GM19238 (cell line): ENCODE results near the gene CASP6.
"Not testable (repeated sequence)": the region's sequence is repeated elsewhere in the genome, so short reads cannot be mapped to it uniquely, and the experiment has no call there.

Source experiments
- DNase-seq: peaks from one replicate; pipeline ENCODE4 v3.0.0; 2011; ENCODE audit warnings: low spot score; ENCODE audit not compliant: insufficient read length

The CASP6 gene

DNA sequence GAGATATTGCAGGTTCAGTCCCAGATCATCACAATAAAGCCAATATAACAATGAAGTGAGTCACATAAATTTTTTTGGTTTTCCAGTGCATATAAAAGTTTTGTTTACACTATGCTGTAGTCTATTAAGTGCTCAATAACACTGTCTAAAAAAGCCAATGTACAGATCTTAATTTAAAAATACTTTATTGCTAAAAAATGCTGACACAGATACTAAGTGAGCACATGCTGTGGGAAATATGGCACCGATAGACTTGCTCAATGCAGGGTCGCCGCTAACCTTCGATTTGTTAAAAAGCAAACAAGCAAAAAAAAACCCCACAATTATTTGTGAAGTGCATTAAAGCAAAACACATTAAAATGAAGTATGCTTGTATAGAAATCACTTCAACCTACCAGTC is 16.4 kb upstream of the CASP6 start:
- no peak for DNase-seq

DNA sequence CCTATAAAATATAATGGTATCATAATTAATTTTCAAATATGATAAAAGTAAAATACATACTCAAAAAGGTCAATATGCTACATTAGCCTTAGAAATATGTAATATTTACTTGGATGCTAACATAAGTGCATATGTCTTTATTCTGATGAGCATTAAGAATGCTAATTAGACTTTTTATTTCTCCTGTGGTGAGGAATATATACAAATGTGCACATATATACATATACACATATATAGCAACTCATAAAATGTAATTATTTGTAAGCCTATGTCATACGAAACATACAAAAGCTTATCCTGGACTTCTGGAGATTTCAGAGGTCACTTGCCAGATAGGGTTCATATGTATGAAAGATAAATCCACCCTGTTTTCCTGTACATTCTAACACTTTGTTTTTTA is 15.5 kb upstream of the CASP6 start:
- DNase-seq, result no peak

DNA sequence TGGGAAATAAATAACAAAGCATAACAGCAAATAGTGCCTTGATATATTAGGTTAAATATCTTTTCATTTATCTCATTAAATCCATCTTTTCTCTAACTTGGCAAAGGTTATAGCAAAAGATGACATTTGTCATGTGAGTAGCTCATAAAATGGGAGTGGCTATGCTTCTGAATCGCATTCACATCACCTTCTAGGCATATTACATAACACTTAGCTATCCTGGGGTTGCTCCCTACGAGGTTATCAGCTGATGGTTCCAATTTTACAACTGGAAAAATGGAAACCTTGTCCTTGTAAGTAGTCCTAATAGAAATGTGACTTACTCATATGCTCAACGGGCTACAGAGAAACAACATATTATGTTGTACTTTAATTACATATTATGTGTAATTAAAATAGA is 10.3 kb upstream of the CASP6 start:
- DNase-seq, result no peak

DNA sequence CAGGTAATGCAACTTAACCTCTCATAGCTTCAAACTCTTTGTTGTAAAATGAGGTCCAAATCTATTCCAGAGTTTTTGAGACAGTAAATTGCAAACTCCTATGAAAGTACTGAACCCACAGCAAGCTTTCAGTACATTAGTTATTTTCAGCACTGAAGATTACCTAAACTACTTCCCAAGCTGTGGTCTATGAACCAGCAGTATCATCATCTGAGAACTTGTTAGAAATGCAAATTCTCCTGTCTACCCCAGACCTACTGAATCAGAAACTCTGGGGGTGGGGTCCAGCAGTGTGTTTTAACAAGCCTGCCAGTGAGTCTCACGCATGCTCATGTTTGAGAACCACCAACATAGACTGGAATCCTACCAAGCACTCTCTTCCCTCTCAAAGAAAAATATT is 5.7 kb upstream of the CASP6 start:
- DNase-seq, result no peak

DNA sequence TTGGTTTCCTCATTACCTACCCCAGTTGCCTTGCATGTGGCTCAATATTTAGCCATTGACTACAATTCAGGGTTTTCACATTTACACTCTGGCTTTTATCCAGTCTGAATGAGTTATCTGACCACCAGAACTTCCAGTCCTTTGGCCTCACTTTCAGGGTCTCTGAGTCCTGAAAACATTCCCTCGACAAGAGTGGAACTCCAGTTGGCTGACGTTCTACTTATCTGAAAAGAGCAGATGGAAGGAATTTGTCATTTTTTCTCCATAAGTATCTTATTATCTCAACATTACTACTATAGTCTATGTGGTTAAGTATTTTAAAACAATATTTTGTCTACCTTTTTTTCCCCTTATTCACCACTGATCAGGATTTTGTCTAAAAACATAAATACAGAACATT is 5.2 kb upstream of the CASP6 start:
- DNase-seq, result no peak

DNA sequence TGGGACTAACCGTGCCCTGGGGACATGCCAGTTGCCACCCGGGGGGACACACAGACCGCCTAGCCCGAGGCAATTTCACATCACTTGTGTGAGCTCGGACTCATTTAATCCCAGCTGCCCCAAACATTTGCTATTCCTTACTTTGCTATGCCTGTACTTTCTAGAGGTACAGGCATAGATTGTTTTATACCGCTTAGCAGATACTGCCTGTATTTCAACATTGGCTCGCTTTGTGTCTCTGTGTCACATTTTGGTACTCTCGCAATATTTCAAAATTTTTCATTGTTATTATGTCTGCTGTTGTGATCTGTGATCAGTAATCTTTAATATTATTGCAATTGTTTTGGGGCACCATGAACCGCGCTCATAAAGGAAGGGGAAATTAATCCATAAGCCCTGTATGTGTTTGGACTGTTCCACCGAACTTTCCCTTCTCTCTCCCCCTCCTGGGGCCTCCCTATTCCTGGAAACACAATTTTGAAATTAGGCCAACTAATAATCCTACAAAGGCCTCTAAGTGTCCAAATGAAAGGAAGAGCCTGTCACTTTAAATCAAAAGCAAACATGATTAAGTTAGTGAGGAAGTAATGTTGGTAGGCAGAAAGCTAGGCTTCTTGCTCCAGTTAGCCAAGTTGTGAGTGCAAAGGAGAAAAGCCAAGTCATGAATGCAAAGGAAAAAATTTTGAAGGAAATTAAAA is 568 bp upstream of the CASP6 start:
- DNase-seq, result no peak

DNA sequence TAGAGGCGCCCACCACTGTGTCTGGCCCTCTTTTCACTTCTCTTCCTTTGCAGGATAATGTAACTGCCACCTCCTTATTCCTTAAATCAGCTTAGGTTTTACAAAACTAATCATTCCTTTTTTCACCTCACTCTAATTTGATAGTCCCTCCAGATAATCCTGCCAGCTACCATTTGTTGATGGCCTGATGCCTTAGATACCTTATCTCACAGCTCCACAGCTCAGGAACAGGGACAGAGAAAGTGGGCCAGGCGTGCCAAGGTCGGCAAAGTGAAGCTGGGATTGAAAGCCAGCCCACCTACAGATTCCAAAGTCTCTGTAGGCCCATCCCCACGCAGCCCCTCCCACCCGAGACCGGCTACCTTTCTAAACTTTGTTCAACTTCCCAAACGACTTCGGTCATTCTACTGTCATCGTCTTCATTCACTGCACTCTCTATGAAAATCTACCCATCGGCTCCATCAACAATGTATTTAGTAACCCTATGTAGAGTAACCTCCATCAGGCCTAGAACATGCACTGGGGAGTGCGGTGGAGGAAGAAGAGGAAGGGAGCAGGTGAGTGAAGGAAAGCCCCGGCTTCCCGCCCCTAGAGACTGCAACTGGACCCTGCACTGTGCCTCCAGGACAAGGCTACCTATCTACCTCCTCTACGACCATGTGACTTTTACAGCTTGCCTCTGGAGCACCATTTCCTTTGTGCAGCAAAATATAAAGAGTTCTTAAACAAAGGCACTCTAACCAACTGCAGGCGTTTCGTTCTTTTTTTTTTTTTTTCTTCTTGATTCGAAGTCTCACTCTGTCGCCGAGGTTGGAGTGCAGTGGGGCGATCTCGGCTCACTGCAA is 1.5 kb downstream of the CASP6 start:
- DNase-seq, result no peak

DNA sequence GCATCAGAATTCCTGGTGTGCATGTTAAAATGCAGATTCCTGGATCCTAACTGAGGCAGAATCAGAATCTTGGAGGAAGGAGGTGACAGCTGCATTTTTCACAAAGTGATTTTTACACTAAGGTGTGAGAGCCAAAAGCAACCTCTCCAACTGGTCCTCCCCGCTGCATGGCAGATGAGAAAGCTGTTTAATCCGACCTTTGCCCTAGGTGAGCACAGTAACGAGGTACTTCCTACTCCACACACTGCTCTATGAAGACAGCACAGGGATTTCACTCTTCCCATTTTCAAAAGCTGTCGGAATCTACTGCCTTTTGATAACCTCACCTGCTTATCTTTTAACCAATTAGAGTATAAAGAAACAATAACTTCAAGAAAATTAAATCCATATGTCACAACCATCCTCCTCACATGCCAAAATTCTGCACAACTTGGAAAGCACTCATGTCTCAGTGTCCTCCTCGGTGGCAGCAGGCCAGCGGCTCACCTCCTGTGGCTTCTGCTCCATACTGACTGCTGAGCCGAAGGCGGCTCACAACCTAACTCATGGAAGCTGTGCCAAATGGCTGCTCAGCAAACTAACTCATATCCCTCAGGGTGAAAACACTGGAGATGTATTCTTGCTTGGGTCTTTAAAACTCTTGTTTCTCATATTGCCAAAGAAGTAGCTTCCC is 3.6 kb downstream of the CASP6 start:
- DNase-seq, result no peak

DNA sequence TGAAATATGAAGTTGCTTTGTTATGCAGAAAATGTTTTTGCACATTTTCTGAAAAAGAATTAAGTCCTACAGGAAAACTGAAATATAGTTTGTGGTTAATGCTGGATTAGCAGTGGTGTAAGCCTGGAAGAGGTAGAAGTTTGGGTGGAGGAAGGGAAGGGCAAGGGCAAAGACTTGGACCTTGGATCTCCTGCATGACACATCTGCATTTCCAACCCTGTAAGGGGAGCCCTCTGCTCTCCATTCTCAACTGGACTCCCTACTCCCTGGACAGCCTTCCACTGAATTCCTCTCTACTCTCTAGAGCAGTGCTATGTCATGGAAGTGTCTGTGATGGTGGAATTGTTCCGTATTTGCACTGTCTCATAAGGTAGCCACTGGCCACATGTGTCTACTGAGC is 4.6 kb downstream of the CASP6 start:
- DNase-seq, result no peak

DNA sequence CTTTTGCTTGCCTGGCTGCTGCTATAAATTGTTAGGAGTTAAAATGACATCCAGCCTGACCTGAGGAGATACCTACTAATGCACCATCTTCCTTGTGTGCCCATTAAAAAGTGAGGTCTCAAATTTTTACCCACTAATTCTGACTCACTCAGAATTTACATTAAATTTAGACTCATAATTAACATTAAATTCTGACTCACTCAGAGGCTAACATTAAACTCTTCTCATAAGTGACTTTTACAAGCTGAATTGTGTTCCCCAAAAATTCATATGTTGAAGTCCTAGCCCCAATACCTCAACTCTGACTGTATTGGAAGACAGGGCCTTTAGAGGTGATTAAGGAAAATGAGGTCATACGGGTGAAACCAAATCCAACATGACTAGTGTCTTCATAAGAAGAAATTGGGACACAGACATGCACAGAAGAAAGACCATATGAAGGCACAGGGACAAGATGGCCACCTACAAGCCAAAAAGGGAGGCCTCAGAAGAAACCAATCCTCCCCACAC is 11.8 kb downstream of the CASP6 start:
- no peak for DNase-seq

DNA sequence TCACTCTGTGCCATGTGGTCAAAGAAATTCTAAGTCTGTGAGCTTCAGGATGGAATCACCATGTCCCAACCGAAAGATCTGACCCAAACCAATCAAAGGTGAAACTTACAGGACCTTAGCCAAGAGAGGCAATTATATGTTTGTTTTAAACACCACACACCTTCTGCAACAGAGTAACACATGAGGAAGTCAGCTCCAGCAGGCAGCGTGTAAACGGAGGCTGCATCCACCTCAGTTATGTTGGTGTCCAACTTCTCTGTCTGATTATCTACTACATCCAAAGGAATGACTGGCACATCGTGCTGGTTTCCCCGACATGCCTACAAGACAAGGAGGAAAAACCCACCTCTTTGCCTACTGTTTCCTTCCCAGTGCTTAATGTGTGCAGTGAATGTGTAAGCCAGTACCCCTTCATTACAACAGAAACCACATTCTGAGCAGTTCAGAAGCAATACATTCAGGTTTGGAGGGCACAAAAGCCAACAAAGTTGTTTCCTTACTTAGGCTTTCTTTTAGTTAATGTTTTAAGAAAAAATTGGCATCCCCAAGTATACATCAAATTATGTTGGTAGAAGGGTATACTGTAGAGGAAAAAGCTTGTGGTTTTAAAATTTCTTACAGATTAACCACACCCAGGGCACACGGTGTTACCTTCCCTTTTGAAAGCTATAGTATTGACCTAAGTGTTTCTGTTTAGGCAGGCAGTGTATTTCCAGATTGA is 12.4 kb downstream of the CASP6 start:
- no peak for DNase-seq

DNA sequence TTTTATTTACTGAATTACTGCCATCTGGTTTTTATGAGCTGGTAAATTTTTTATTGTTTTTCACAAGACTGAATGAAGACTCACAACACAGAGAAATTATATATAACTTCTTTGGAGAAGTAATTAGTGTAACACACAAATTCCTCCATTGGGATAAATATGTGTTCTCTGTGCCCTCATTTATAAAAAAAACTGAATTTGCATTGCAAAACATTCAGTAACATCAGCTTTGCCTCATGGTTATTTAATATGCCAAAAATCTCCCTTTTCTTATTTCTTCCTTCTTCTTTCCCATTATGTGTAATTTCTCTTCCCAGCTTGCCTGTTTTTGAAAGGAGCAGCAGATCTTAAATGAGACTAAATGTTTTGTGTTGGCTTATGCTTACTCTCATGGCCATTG is 18.5 kb downstream of the CASP6 start:
- no peak for DNase-seq

DNA sequence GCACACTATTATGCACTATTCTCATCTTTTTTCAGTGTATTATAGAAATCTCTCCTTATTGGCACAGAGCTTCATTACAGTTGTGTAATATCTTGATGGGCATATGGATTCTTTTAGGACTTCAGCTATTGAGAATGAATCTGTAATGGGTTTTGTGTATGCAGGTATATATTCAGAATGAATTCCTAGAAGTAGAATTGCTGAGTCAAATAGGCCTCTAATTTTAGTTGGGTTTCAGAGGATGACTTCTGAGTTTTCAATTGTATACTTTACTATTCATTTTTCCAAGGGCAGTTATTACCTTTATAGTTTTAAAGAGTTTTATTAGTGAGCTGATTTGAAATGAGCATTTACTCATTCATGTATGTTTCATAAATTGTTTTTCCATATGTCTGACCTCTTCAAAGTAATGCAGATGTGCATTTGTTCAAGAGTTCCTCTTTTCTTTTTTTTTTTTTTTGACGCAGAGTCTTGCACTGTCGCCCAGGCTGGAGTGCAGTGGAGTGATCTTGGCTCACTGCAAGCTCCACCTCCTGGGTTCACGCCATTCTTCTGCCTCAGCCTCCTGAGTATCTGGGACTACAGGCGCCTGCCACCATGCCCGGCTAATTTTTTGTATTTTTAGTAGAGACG is 19.5 kb downstream of the CASP6 start:
- DNase-seq, result no peak

DNA sequence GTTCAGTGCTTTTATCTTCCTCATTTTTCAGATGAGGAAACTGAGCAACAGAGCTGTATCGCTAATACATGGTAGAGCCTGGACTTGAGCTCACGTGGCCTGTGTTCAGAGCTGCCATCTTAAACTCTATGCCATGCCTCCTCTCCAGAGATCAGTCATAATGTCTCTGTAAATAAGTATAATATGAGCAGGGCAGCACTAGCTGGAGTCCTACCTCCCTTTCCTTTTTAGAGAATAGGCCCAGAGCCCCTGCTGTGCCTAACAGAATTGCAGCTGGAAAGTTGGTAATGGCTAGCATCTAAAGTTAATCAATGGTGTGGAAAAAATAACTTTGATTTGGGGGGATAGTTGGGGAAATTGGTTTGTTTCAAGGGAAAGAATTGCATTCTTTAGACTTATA is 20.4 kb downstream of the CASP6 start:
- no peak for DNase-seq

DNA sequence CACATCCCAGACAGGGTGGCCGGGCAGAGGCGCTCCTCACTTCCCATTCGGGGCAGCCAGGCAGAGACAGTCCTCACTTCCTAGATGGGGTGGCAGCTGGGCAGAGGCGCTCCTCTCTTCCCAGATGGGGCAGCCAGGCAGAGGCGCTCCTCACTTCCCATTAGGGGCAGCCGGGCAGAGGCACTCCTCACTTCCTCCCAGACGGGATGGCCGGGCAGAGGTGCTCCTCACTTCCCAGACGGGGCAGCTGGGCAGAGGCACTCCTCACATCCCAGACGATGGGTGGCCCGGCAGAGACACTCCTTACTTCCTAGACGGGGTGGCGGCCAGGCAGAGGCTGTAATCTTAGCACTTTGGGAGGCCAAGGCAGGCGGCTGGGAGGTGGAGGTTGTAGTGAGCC is 24.3 kb downstream of the CASP6 start:
- DNase-seq, result not testable (repeated sequence)

DNA sequence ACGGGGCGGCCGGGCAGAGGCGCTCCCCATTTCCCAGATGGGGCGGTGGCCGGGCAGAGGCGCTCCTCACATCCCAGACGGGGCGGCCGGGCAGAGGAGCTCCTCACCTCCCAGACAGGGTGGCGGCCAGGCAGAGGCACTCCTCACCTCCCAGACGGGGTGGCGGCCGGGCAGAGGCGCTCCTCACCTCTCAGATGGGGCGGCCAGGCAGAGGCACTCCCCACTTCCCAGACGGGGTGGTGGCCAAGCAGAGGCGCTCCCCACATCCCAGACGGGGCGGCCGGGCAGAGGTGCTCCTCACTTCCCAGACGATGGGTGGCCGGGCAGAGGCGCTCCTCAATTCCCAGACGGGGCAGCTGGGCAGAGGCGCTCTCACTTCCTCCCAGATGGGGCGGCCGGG is 24.8 kb downstream of the CASP6 start:
- DNase-seq, result not testable (repeated sequence)

DNA sequence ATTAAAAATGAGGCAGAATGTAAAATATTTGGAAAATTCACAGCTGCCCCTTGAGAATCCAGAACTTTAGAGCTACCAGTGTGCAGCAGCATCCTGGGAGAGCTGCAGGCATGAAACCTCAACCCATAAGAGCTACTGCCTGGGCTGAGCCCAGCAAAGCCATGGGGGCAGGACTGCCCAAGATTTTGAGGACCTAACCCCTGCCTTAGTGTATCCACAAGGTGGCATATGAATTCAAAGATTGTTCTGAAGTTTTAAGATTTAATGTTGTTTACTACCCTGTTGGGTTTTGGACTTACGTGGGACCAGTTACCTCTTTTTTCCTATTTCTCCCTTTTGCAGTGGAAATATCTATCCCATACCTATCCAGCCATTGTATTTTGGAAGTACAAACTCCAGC is 26.4 kb downstream of the CASP6 start:
- no peak for DNase-seq

DNA sequence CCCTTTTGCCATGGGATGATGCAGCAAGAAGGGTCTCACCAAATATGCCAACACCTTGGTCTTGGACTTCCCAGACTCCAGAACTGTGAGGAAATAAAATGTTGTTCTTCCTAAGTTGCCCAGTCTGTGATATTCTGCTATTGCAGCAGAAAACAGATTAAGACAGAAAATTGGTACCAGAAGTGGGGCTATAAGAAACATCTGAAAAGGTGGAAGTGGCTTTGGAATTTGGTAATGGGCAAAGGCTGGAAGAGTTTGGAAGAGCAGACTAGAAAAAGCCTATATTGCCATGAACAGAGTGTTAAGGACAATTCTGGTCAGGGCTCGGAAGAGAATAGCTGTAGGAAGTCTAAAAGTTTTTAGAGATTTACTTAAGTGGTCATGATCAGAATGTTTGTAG is 27.4 kb downstream of the CASP6 start:
- no peak for DNase-seq

DNA sequence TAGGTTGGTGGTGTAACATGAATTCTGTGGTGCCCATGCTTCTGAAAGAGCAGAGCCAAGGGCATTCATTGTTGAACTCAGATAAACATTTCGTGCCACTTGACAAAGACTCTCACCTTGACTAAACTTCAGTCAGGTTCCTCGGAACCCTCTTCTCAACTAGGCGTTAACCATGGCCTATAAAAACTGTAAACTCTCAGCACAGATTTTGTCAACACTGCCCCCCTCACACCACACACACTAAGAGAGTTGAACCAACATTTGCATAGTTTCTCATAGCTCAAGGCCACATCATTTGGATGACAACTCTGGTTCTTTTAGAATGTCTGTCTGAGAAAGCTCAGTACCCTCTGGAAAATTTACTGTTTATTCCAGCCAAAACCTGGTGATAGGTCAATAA is 28.1 kb downstream of the CASP6 start:
- DNase-seq, result no peak

DNA sequence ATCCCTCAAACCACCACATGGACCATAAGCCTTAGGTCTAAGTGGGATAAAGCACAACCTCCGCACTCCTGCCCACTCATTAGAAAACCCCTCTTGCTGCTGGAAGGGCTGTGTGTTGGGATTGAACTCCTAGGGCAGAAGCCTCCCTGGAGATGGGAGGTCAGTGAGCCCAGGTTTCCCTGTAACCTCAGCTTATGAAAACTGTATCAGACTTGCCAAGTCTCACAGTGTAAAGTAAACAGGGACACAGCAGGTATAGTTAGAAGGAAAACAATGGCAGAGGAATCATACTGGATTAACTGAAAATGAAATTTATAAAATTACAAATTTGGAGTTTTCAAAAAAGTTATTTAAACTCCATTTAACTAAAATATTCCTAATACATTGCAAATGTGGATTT is 29.9 kb downstream of the CASP6 start:
- DNase-seq, result no peak
